Left lung (tissue), 10 donors: ENCODE measurements around the gene TRAPPC10. TPM values are rescaled to one million over a fixed set of nuclear protein-coding genes. Genes with fewer than 3 reads are reported as not detected.

ENCODE experiments used
- ATAC-seq: fragments of 200-7000 bp; cut with Tn5 transposase; one replicate; pipeline ENCODE4 v1.9.1; 2020; ENCODE audit warnings: moderate library complexity
- DNase-seq, 4 donors: peaks; one replicate each; pipeline ENCODE4 v3.0.0-alpha.2; 2013 to 2020
- H3K27ac ChIP-seq, 2 donors: fragments of 200-600 bp; sonication (generic) in 1 of 2; one replicate each; pipeline versions ENCODE4 v1.5.0 to v1.8.0; 2020 to 2021
- H3K27me3 ChIP-seq, 2 donors: fragments of 200-600 bp; sonication (generic) in 1 of 2; one replicate each; pipeline versions ENCODE4 v1.5.0 to v1.8.0; 2020 to 2021
- H3K36me3 ChIP-seq, 2 donors: fragments of 200-600 bp; sonication (generic) in 1 of 2; one replicate each; pipeline versions ENCODE4 v1.5.0 to v1.8.0; 2020 to 2021
- H3K4me1 ChIP-seq, 2 donors: fragments of 200-600 bp; one replicate each; pipeline ENCODE4 v1.8.0; 2021
- H3K4me3 ChIP-seq, 2 donors: fragments of 200-600 bp; sonication (generic) in 1 of 2; one replicate each; pipeline versions ENCODE4 v1.5.0 to v1.8.0; 2020 to 2021; ENCODE audit warnings: mild to moderate bottlenecking in 1 of 2
- H3K9me3 ChIP-seq, 2 donors: fragments of 200-600 bp; sonication (generic) in 1 of 2; one replicate each; pipeline versions ENCODE4 v1.5.0 to v1.8.0; 2020 to 2021
- CTCF ChIP-seq, 2 donors: fragments of 200-600 bp; sonication (generic) in 1 of 2; IDR thresholded peaks; one replicate each; pipeline versions ENCODE4 v1.5.0 to v1.8.0; 2021; ENCODE audit warnings: antibody characterized with exemption in 2 of 2
- intact Hi-C, 2 donors: fragments of 100-400 bp; cut with DNase I; formaldehyde crosslinking; loops; one replicate each; pipeline versions ENCODE4 v1.11.2 to v1.14.2; 2022
- polyA plus RNA-seq, 6 donors: library from polyadenylated mRNA; unstranded; fragments of 120-200 nt; gene quantifications; one replicate each; pipeline ENCODE4 v1.2.1, GENCODE V29; 2013; ENCODE audit not compliant: insufficient read length in 6 of 6
- total RNA-seq, 2 donors: library from RNA; stranded (reverse); fragmentation: NEBNext Ultra II Directional; extraction: Animal tissue kit (Norgen Biotek cat#: 25700); gene quantifications; one replicate each; pipeline ENCODE4 v1.2.1, GENCODE V29; 2021
- donor health status: DM: no; HTN: yes; CAD: no.
- donor health status: DM: no; HTN: no; CAD: no.

Gene TRAPPC10
- total and polyA plus RNA-seq, 8 donors = 26.6 to 43.5 (median 29.1) TPM

- Histone ChIP-seq H3K27me3 (no peaks in the 10 kb centered on the region), H3K36me3 (peaks cover 0 to 67% of the 10 kb centered on the region in 2 donors), H3K4me3 (no peak overlapping the region), H3K27ac (peak overlapping the region in 1 of 2 donors; percentile 48), H3K9me3 (no peaks in the 10 kb centered on the region), H3K4me1 (peaks cover 5 to 12% of the 10 kb centered on the region in 2 donors)
- ATAC-seq = peak; percentile 62
- intact Hi-C loops = no loop called here
- no peak for TF ChIP-seq CTCF (IDR thresholded peaks at IDR 0.05)
- DNase-seq = peak in 3 of 4 donors; percentile 36 to 72 (median 67)
These were observed 39.1 kb upstream of the TRAPPC10 start for GRCh38 chr21:43972850-43973633.

- intact Hi-C loops = no loop called here
- no peak for ATAC-seq
- no peak for DNase-seq
- Histone ChIP-seq H3K4me1 (peaks cover 5 to 12% of the 10 kb centered on the region in 2 donors), H3K27ac (no peak overlapping the region), H3K36me3 (peaks cover 0 to 69% of the 10 kb centered on the region in 2 donors), H3K4me3 (no peak overlapping the region), H3K9me3 (no peaks in the 10 kb centered on the region), H3K27me3 (no peaks in the 10 kb centered on the region)
- no peak for TF ChIP-seq CTCF (IDR thresholded peaks at IDR 0.05)
These were observed 38.5 kb upstream of the TRAPPC10 start for GRCh38 chr21:43973634-43973955.

- intact Hi-C loops = loop anchor here in 1 of 2 donors (5.0 kb wide), 1 partner anchor 163 kb away; no protein-coding TSS in a partner anchor
- H3K27me3 ChIP-seq = no peaks in the 10 kb centered on the region
- peaks cover 5 to 12% of the 10 kb centered on the region in 2 donors for H3K4me1 ChIP-seq
- peaks cover 0 to 68% of the 10 kb centered on the region in 2 donors for H3K36me3 ChIP-seq
- H3K27ac ChIP-seq = no peak overlapping the region
- no peak for ATAC-seq
- no peaks in the 10 kb centered on the region for H3K9me3 ChIP-seq
- DNase-seq = peak in 1 of 4 donors; percentile 31
- TF ChIP-seq CTCF (IDR thresholded peaks at IDR 0.05) = no peak
- no peak overlapping the region for H3K4me3 ChIP-seq
These were observed 37.2 kb upstream of the TRAPPC10 start for GRCh38 chr21:43974791-43975468.

- Histone ChIP-seq H3K36me3 (peaks cover 0 to 68% of the 10 kb centered on the region in 2 donors), H3K27me3 (no peaks in the 10 kb centered on the region), H3K9me3 (no peaks in the 10 kb centered on the region), H3K4me1 (peaks cover 5 to 12% of the 10 kb centered on the region in 2 donors), H3K27ac (no peak overlapping the region), H3K4me3 (no peak overlapping the region)
- intact Hi-C loops = loop anchor here in 1 of 2 donors (5.0 kb wide), 1 partner anchor 163 kb away; no protein-coding TSS in a partner anchor
- peak; percentile 85 to 90 for TF ChIP-seq CTCF (IDR thresholded peaks at IDR 0.05)
- DNase-seq = peak; percentile 38 to 93 (median 72)
- ATAC-seq = peak; percentile 79
These were observed 36.5 kb upstream of the TRAPPC10 start for GRCh38 chr21:43975469-43976098.
